Renal cortex interstitium (tissue), 11 donors: ENCODE results near the gene MCOLN2. TPM values are rescaled to one million over a fixed set of nuclear protein-coding genes. Genes with fewer than 3 reads are reported as not detected.
A peak's percentile ranks its signal among the peaks of the same experiment; 100 is the strongest.

ENCODE experiments used
- DNase-seq, 11 donors: peaks; one replicate each; pipeline ENCODE4 v3.0.0-alpha.2; 2013; ENCODE audit warnings: low read depth in 9 of 11, low spot score in 4 of 11; ENCODE audit errors: extremely low read depth in 1 of 11
- polyA plus RNA-seq, 3 donors: library from polyadenylated mRNA; unstranded; fragments of 120-200 nt; gene quantifications; one replicate each; pipeline ENCODE4 v1.2.1, GENCODE V29; 2013; ENCODE audit not compliant: insufficient read length in 3 of 3

The MCOLN2 gene
- polyA plus RNA-seq, 3 donors, result 0.93 to 1.6 (median 0.93) TPM

DNA sequence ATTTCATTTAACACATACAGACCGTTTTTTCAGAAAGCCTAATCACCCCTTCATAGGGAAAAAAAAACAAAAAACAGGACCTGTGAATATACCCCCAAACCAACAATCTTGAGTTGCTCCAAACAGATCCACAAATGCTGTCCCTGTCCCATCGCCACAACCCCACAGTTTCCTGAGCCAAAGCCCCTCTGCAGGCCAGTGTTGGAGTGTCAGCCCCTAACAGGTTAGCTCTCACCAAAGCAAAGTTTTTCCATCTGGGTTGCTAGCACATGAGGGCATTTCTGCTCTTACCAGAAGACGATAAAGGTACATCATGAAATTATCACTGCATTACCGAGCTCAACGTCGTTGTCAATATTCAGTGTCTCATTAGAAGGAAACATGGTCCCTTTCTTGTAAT lies 40.8 kb downstream of the MCOLN2 start:
- DNase-seq, result no peak

DNA sequence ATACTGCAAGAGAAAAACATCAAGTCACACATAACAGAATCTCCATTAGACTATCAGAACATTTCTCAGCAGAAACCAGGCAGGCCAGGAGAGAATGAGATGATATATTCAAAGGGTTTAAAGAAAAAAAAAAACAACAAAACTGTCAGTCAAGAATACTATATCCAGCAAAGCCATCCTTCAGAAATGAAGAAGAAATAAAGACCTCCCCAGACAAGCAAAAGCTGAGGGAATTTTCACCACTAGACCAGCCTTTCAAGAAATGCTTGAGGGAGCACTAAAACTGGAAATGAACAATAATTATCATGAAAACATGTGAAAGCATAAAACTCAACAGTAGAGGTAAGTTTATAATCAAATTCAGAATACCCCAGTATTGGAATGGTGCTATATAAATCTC lies 47.2 kb downstream of the MCOLN2 start:
- no peak for DNase-seq

DNA sequence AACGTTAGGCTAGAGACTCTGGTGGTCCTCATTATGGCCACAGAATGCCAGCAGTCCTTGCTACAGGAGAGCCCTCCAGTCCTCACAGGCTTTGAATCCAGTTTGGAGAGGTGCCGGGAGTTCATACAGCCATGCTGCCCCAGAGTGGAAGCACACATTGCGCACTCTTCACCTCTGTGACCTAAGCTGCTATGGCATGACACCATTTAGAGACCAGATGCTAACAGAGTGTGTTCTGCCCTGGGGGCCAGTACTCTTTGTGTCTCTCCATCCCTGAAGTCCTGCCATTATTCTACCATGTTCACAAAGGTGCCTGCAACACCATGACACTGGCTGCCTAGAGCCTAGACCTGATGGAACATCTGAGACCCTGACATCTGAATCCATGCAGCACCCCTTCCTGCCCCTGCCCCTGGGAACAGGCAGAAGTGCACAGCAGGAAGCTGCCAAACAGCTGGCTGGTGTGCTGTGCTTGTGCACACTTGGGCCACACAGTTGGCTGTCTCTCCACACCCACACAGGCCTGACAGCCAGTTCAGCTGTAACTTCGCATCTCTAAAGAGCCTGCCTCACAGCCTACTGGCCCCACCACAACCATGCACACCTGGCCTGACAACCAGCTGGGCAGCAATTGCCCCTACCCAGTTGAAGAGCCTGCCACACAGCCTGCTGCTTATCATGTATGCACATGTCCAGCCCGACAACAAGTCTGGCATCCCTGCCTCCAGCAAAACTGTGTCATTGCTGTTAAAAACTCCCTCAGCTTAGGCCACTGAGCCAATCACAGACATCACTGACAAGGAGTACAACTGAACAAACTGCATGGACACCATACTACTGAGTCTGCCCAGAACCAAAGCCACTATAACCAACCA lies 49.1 kb downstream of the MCOLN2 start:
- DNase-seq, result no peak

DNA sequence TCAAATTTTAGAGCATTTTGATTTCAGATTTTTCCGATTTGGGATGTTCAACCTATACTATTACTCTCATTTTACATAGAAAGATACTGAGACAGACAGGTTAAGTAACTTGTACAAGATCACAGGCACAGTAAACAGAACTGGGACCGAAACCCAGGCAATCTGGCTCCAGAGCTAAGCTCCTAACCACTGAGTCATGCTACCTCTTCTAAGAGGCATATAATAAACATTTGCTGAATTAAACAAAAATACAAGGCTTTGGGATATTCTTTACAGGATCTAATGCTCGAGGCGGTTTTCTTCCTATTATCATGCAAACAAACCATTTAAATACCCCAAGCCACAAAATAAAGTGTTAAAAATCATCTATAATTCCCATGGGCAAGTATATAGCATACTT lies 50.3 kb downstream of the MCOLN2 start:
- DNase-seq, result no peak

DNA sequence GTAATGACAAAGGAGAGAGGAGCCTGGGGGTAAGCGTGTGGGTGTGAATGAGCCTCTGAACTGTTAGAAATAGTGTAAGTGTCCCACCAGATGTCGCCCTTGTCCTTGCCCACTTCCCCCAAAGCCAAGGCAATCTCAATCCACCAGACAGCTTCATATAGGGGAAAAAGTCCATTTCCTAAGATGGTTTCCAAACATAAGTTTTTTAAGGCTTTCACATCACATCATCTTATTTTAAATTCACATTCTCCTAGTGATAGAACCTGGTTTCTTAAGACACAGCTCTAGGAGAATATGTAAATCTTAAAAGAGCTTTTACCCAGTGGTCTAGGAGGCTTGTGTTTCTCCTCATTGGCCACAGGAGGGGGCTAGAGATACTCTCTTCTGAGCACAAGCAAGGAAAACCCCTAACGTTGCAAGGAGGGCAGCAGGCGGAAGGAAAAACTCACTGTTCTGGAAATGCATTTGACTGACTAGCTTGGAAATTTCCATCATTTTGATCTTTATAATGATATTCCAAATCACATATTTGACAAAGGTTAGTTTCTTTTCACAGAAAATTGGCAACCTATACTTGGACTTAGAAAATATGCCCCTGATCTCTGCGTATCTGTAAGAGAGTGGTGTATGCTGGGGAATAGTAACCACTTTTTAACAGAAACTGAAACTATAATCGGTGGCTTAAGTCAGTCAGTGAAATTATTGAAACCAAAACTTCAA lies 52.0 kb downstream of the MCOLN2 start:
- DNase-seq, result peak; percentile 78 to 97 (median 89)

DNA sequence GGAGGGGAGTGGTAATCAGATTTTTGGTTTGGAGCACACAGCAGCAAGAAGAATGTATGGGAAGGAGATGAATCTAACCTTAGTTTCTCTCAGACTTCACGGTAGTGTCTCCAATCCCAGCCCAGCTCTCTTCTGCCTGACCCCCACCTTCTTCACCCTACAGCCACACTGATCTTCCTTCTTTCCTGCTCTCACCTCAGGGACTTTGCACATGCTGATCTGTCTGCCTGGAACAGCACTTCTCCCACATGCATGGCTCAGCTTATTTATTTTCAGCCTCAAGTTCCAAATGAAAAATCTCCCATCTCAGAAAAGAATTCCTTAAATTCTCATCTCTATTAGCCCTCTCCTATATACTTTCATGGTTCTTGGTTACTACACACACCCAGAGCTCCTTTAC lies 55.1 kb downstream of the MCOLN2 start:
- no peak for DNase-seq

DNA sequence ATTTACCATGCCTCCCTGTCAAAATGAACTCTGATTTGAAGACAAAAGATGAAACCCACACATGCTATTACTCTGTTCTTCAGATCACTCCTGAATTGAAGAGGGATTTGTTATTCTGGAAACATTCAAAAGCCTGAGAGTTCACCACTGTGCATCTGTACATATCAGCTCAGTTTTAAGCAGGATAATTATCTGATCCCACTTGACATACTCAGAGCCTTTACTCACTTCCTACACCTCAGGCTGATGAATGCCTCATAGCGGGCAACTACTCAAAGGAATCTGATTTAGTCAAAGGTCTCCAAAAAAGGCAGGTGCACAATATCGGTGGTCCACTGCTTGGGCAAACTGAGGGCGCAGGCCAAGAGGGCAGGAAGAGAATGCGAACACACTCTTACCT lies 56.4 kb downstream of the MCOLN2 start:
- no peak for DNase-seq

DNA sequence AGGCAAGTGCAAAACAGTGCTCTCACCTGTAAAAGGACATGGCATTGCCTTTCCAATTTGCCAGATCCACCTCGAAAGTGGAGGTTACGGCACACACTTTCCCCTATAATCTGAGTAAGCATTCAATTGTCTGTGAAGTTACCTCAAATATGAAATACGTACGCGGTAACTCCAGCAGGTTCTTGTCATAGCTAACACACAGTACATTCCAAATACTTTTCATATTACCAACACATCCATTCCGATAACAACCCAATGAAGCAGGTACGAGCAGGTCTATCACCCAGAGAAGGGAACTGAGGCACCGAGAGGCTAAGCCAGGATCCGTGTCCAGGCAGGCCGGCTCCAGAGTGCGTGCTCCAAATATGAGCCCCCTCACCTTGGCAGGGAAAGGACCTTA lies 57.2 kb downstream of the MCOLN2 start:
- DNase-seq, result no peak

DNA sequence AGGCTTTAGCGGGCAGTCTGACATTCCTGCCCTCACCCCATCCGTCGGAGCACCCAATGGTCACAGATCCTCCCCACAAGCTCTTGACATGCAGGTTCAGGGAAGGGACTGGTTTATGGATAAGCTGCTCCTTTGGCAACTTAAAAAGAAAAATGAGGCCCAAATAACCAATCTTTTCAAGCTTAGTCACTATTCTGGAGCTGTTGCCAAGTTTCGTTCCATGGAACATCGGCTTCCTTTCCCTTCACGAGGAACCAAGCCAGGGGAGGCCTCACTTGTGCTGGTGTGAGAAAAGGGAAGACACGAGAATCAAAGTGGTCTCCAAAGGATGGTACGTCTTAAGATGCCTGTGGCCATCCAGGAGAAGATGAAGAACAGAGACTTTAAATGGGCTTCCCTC lies 57.8 kb downstream of the MCOLN2 start:
- no peak for DNase-seq

DNA sequence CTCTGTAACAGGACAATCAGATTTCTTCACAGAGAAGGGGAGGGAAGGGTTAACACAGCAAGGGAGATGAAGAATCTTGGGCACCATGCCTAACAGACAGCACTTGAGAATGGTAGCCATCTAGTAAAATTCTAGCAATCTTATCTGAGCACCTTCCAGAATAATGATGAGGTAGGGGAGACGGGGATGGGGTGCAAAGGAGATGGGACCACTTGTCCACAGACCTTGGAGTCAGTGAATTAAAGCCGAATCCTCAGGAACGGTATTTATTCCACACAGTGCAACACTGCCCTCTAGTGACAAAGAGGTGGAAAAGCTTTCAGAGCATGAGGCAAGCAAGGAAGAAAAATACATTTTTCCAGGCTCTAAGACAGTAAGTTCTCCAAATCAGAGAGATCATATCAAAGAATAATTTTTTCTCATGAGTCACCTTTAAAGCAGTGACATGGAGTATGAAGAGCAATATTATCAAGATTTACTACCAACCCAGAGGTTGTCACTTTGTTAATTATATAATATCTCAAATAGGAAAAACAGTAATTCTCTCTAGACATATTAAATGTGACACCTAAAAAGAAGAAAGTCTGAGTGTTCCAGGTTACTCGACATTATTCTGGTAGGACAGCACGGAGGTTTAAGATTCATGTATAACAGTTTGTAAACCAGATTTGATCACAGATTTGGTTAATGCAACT lies 60.6 kb downstream of the MCOLN2 start:
- peak in 10 of 11 donors; percentile 55 to 77 (median 62) for DNase-seq

DNA sequence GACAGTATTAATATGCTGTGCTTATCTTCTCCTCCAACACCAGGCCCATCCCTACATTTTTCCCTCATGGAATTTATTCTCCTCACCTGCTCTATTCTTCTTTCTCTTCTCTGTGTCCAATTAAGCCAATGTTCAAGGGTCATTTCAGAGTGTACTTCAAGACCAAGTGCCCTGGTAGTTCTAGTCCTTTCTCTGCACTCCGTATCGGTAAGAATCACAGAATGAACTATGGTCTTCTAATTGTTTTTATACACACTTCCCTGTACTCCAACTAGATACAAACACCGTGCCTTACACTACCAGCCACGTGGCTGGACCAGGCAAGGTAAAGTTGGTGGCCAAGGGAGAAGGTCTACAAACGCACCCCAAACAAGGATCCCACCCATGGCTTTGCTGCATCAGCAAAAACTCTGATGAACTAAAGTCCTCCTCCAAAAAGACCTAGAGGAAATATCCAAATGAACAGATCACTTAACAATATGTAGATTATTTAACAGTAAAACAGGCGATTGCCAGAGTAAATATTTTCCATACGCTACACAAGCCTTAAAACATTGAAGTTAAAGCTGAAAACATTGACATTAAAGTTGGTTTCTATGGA lies 63.8 kb downstream of the MCOLN2 start:
- DNase-seq, result no peak

DNA sequence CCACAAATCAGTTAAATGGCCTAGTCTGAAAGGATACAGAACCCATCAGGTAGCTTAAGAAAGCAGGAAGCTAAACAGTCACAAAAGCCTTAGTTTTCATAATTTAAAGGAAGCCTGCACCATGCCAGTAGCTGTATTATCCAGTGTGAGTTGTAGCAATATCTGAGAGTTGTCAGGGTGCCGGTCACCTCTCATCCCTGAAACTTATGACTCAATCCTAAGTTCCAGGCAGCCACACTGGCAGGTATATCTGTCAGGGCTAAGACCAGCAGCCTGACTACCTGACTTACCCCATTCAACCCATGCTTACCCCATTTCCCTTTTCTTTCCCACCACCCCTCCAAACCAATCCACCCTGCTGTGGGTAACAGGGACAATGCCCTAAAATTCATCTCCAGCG lies 66.1 kb downstream of the MCOLN2 start:
- DNase-seq, result no peak

DNA sequence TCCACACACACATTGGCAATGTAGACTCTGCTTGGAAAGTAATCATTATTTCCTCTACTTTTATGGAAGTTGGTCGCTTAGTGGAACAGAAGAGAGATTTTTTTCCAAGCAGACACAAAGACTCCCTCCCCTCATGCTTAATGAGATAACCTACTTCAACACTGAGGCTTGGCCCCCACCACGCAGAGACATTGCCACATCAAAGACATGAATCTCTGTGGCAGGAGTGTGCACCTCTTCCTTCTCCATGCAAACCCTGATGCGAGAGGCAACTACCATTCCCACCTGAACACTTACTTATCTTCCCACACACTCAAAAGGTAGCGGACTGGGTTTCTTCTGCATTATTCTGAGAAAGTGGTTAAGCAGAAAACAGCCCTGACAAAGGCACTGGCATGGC lies 66.6 kb downstream of the MCOLN2 start:
- no peak for DNase-seq

DNA sequence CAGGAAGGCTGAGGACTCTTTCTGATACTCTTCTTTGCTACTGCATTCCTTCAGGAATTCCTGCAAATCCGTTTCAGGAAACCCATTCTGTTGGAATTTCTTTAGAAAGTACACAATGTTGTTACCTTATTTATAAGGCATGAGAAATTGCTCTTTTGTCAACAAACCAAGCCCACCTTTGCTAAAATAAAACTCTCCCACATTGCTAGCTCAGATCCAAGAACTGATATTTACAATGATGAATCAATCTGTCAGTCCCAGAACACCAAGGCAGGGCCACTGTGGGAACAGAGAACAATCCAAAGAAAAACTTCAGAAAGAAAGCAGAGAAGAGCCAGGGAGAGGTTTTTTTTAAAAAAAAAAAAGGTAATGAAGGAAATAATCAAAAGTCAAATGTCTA lies 67.3 kb downstream of the MCOLN2 start:
- DNase-seq, result no peak

DNA sequence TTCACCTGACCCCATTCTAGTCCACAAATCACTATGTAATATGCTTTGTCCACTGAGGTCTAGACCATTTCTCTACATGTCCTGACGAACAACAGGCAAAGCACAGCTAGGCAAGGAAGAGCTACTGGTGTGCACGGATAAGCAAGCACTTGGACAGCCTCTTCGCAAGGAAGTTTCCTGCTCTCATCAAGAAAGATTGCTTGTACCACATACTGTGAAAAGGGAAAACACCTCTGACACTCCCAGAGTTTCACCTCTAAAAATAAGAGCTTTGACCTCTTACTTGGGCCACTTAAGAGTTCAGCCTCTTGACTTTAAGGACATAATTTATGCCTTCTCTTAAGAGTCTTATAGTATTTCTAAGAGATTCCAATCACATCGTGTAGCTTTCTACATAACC lies 67.9 kb downstream of the MCOLN2 start:
- no peak for DNase-seq

DNA sequence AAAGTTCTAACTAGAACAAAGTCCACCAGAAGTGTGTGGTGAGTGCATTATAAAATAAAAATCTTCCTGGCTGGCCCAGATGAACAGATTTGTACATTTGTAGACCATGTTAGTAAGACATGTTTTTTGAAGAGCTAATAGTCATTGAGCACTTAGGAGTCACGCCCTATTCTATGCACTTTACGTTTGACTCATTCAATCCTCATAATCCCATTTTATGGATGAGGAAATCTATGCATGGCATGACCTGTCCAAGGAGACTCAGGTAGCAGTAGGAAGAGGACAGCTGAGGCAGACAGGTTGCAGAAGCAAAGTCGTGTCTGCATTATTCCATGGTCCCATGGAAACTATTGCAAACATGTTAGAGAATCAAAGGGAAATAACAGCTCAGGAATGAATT lies 73.6 kb downstream of the MCOLN2 start:
- no peak for DNase-seq

DNA sequence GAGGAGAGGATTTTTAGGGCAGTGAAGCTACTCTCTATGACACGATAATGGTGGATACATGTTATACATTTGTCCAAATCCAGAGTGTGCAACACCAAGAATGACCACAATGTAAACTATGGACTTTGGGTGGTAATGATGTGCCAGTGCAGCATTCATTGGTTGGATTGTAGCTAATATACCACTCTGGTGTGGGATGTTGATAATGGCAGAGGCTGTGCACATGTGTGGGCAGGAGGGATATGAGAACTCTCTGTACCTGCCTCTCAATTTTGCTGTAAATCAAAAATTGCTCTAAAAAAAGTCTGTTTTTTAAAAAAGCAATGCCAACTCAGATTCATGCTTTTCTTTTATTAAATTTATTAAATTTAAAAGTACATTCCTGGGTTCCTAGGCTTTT lies 76.8 kb downstream of the MCOLN2 start:
- no peak for DNase-seq

DNA sequence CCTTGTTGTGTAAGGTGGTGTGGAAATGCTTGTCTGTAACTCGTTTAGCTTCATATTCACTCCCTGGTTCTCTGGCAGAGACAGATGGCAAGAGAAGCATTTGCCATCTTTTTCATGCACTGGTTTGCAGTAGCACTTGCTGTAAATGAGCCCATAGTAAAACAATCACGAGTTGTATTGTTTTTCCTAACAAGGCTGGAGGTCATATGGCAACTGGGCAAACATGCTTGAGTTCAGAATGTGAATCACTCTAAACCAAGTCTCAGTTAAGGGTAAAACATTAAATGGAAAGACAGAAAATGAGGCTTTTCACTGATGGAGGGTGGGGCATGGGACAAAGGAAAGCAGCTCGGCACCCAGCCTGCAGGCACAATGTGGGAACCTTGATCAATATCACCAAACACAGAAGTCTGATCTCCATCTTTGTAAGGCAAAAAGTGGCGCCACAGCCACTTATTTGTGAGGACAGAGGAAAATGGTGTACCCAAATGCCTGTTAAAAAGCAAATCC lies 77.4 kb downstream of the MCOLN2 start:
- DNase-seq, result no peak

DNA sequence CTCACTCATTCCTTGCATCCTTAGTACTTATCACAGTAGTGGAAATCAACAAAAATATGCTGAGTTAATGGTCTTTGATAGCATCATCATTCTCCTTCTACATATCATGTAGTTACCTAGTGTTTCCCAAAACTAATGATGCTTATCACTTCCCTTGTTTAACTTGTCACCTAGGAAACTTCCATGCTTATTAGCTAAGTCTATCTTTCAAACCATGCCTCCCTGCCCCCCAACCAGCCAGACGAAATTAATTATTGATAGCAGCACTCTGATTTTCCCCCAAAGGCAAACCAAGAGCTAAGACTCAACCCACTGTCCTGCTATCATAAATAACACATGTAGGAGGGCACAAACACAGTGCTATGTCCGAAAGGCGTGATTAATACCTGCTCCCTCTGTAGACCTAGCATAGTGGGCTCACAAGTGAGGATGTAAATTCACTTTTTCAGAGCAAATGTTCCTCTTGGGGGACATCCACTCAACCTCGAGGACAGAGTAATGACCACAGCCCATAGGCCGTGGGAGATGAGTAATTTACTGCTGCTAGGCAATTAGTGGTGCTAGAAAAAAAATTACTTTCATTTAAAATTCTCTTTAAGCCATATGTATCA lies 78.1 kb downstream of the MCOLN2 start:
- DNase-seq, result peak in 4 of 11 donors; percentile 16 to 52 (median 28)
